Fibroblast of pulmonary artery (primary cell): ENCODE measurements around the gene MRO.

Experiments used
- DNase-seq: peaks from one replicate; pipeline ENCODE4 v3.0.0-alpha.2; 2010; ENCODE audit warnings: low read depth
- H3K4me3 ChIP-seq: replicated peaks from 2 replicates; pipeline ENCODE4 v1.5.1; 2011; ENCODE audit warnings: low read depth, mild to moderate bottlenecking, control low read depth, low read length, moderate library complexity
- CTCF ChIP-seq: IDR thresholded peaks from 2 replicates; pipeline ENCODE4 v1.5.1; 2011; ENCODE audit warnings: mild to moderate bottlenecking, control low read depth, low read length, inconsistent platforms; ENCODE audit errors: missing control alignments

The MRO gene

DNA sequence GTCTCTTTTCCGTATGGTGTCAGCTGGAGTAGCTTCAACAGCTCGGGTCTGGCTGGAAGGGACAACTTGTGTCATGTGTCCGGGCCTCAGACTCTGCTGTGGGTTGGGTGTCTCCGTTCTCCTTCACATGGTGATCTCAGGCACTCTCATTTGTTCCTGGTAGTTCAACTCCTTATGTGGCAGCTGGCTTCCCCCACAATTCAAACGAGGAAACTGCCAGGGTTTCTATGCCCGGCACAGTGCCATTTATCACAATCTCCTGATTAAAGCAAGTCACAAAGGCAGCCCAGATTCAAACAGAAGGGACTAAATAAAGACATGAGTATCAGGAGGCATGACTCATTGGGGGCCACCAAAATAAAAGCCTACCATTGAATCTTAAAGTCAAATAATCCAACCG is 22.7 kb downstream of the MRO start:
- no peak for TF ChIP-seq CTCF
- DNase-seq, result no peak
- H3K4me3 ChIP-seq, result no peak overlapping the region

DNA sequence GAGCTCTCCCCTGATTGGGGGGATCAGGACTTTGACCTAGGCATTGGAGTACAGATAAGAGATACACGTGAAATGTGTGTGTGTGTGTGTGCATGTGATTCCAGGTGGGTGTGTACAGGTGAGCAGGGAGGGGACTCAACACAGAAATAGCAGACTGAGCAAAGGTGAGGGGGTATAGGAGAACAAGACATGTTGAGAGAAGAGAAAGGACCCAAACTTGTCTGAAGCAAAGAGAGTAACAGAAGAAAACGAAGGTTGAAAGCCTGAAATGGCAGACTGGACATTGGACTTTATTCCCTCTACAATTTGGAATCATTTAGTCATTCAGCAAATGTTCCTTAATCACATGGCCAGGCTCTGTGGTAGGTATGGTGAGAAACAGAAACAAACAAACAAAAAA is 23.3 kb downstream of the MRO start:
- no peak overlapping the region for H3K4me3 ChIP-seq
- TF ChIP-seq CTCF, result no peak
- DNase-seq, result no peak

- no peak for DNase-seq
- no peak overlapping the region for H3K4me3 ChIP-seq
- TF ChIP-seq CTCF, result no peak
Measured at GRCh38 chr18:50793641-50794565, 25.9 kb downstream of the MRO start.

GRCh38 chr18:50792885-50793284 is 26.9 kb downstream of the MRO start:
- no peak for DNase-seq
- H3K4me3 ChIP-seq, result no peak overlapping the region
- TF ChIP-seq CTCF, result no peak

GRCh38 chr18:50791599-50792438 is 28.0 kb downstream of the MRO start:
- TF ChIP-seq CTCF, result no peak
- DNase-seq, result no peak
- no peak overlapping the region for H3K4me3 ChIP-seq

GRCh38 chr18:50790948-50791347 is 28.9 kb downstream of the MRO start:
- no peak for DNase-seq
- TF ChIP-seq CTCF, result no peak
- H3K4me3 ChIP-seq, result no peak overlapping the region
